Ishikawa (cell line): ENCODE measurements around the gene SPOCK2.

Experiments used
- CEBPB ChIP-seq: IDR thresholded peaks from 2 replicates; pipeline ENCODE4 v1.6.1; 2012
- CREB1 ChIP-seq: IDR thresholded peaks from 2 replicates; pipeline ENCODE4 v1.6.1; 2012; ENCODE audit warnings: low read depth
- EGR1 ChIP-seq: IDR thresholded peaks from 2 replicates; pipeline ENCODE4 v1.6.1; 2012
- EP300 ChIP-seq: IDR thresholded peaks from 2 replicates; pipeline ENCODE4 v1.6.1; 2012; ENCODE audit warnings: borderline replicate concordance
- FOXM1 ChIP-seq: IDR thresholded peaks from 2 replicates; pipeline ENCODE4 v1.6.1; 2012; ENCODE audit warnings: low read depth, borderline replicate concordance
- NFIC ChIP-seq: IDR thresholded peaks from 2 replicates; pipeline ENCODE4 v1.6.1; 2012
- RAD21 ChIP-seq: IDR thresholded peaks from 2 replicates; pipeline ENCODE4 v1.6.1; 2012; ENCODE audit warnings: low read depth
- TAF1 ChIP-seq: IDR thresholded peaks from 2 replicates; pipeline ENCODE4 v1.6.1; 2012; ENCODE audit warnings: low read depth, mild to moderate bottlenecking
- TCF12 ChIP-seq: IDR thresholded peaks from 2 replicates; pipeline ENCODE4 v1.6.1; 2012; ENCODE audit warnings: low read depth
- TEAD4 ChIP-seq: IDR thresholded peaks from 2 replicates; pipeline ENCODE4 v1.6.1; 2012
- YY1 ChIP-seq: IDR thresholded peaks from 2 replicates; pipeline ENCODE4 v1.6.1; 2012; ENCODE audit warnings: low read depth
- ZBTB7A ChIP-seq: IDR thresholded peaks from 2 replicates; pipeline ENCODE4 v1.6.1; 2012; ENCODE audit warnings: low read depth
- TF ChIP-seq, protein P1 (sequence below): IDR thresholded peaks from 2 replicates; pipeline ENCODE4 v1.6.1; 2012
- TF ChIP-seq, protein P2 (sequence below): IDR thresholded peaks from 2 replicates; pipeline ENCODE4 v1.6.1; 2012; ENCODE audit warnings: low read depth, mild to moderate bottlenecking
- TF ChIP-seq, protein P3 (sequence below): IDR thresholded peaks from 2 replicates; pipeline ENCODE4 v1.6.1; 2012

SPOCK2 gene

DNA sequence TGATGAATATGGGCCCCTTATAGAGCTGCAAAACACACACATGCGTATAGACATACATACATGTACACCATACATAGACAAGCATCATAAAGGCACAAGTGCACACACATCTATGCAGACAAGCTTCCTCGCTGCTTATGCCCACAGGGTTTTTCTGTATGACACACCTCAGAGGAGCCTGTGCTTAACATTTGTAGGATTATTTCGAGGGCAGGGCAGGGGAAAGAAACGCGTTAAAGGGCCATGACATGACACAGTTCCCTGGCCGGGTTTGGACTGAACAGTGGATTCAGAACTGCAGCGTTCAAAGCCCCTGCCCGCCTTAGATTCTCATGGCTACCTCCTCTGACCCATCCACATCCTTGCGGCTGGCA lies 79.3 kb downstream of the SPOCK2 start:
- TF ChIP-seq TCF12 (no peak), ZBTB7A (no peak), TAF1 (no peak), YY1 (no peak), FOXM1 (no peak), RAD21 (no peak), EGR1 (no peak), NFIC (no peak), CREB1 (no peak), EP300 (no peak), TEAD4 (no peak), CEBPB (no peak)
- TF ChIP-seq, protein P1, sequence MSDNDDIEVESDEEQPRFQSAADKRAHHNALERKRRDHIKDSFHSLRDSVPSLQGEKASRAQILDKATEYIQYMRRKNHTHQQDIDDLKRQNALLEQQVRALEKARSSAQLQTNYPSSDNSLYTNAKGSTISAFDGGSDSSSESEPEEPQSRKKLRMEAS: no peak
- TF ChIP-seq, protein P2, sequence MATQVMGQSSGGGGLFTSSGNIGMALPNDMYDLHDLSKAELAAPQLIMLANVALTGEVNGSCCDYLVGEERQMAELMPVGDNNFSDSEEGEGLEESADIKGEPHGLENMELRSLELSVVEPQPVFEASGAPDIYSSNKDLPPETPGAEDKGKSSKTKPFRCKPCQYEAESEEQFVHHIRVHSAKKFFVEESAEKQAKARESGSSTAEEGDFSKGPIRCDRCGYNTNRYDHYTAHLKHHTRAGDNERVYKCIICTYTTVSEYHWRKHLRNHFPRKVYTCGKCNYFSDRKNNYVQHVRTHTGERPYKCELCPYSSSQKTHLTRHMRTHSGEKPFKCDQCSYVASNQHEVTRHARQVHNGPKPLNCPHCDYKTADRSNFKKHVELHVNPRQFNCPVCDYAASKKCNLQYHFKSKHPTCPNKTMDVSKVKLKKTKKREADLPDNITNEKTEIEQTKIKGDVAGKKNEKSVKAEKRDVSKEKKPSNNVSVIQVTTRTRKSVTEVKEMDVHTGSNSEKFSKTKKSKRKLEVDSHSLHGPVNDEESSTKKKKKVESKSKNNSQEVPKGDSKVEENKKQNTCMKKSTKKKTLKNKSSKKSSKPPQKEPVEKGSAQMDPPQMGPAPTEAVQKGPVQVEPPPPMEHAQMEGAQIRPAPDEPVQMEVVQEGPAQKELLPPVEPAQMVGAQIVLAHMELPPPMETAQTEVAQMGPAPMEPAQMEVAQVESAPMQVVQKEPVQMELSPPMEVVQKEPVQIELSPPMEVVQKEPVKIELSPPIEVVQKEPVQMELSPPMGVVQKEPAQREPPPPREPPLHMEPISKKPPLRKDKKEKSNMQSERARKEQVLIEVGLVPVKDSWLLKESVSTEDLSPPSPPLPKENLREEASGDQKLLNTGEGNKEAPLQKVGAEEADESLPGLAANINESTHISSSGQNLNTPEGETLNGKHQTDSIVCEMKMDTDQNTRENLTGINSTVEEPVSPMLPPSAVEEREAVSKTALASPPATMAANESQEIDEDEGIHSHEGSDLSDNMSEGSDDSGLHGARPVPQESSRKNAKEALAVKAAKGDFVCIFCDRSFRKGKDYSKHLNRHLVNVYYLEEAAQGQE: no peak
- TF ChIP-seq, protein P3, sequence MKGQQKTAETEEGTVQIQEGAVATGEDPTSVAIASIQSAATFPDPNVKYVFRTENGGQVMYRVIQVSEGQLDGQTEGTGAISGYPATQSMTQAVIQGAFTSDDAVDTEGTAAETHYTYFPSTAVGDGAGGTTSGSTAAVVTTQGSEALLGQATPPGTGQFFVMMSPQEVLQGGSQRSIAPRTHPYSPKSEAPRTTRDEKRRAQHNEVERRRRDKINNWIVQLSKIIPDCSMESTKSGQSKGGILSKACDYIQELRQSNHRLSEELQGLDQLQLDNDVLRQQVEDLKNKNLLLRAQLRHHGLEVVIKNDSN: no peak
